ENCODE data around the gene IL1RAPL2. TPM values are rescaled to one million over a fixed set of nuclear protein-coding genes. Genes with fewer than 3 reads are reported as not detected.

Gene IL1RAPL2
- total and polyA plus RNA-seq, 2 donors (not counting 3 experiments of a cell fraction or from before 2014, with no cell fraction given): not detected

GRCh38 chrX:104669063-104669462, 103.1 kb downstream of the IL1RAPL2 start:
- TF ChIP-seq MAX (IDR thresholded peaks at IDR 0.05; ENCODE audit: insufficient read depth, insufficient read length): no peak
- TF ChIP-seq MYC (IDR thresholded peaks at IDR 0.05; ENCODE audit: low read depth, low read length): no peak
- no peak for TF ChIP-seq JUN (IDR thresholded peaks at IDR 0.05; ENCODE audit: borderline replicate concordance, insufficient read depth, insufficient read length, low read depth)
- TF ChIP-seq POLR2A (IDR thresholded peaks at IDR 0.05; ENCODE audit: low read depth, low read length): no peak
- no peak for TF ChIP-seq POLR2AphosphoS5 (IDR thresholded peaks at IDR 0.05; ENCODE audit: insufficient read depth, low read depth, low read length)
- TF ChIP-seq GATA2 (IDR thresholded peaks at IDR 0.05; ENCODE audit: insufficient read depth, insufficient read length, low read depth, low read length): no peak
- TF ChIP-seq FOS (IDR thresholded peaks at IDR 0.05; ENCODE audit: borderline replicate concordance, insufficient read depth, low read length): no peak
- no peak for TF ChIP-seq EZH2 (IDR thresholded peaks at IDR 0.05; ENCODE audit: borderline replicate concordance, low read depth, low read length, severe bottlenecking)
- TF ChIP-seq CTCF (IDR thresholded peaks at IDR 0.05; ENCODE audit: extremely low read depth in 1 of 2, insufficient read depth in 1 of 2, low read depth in 1 of 2, low read length in 2 of 2): no peak
- Histone ChIP-seq H3K27me3 (ENCODE audit: control insufficient read depth in 2 of 2, insufficient read depth in 2 of 2, low read length in 2 of 2) (no peaks in the 10 kb centered on the region), H3K9me1 (replicated peaks; ENCODE audit: control insufficient read depth, extremely low read depth, insufficient read depth, low read length) (no peaks in the 10 kb centered on the region), H3K4me3 (replicated peaks in 1 of 3; ENCODE audit: insufficient read depth in 1 of 3, low read depth in 1 of 3, low read length in 3 of 3) (no peak overlapping the region), H3K9ac (replicated peaks; ENCODE audit: extremely low read depth, insufficient read depth, low read length) (no peak overlapping the region), H3K9me3 (replicated peaks; ENCODE audit: control insufficient read depth, insufficient read depth, low read length) (no peaks in the 10 kb centered on the region), H3K79me2 (ENCODE audit: control insufficient read depth, insufficient read depth, low read length) (no peaks in the 10 kb centered on the region), H3K4me1 (ENCODE audit: control insufficient read depth, extremely low read depth, insufficient read depth, low read length) (no peaks in the 10 kb centered on the region), H3K36me3 (ENCODE audit: control insufficient read depth in 2 of 2, extremely low read depth in 1 of 2, insufficient read depth in 2 of 2, low read length in 2 of 2) (no peaks in the 10 kb centered on the region), H4K20me1 (replicated peaks; ENCODE audit: control insufficient read depth, extremely low read depth, insufficient read depth, low read length) (no peaks in the 10 kb centered on the region), H3K27ac (ENCODE audit: insufficient read depth, low read depth, low read length) (no peak overlapping the region), H2AFZ (ENCODE audit: low read depth, low read length) (no peak overlapping the region), H3K4me2 (ENCODE audit: insufficient read depth, low read length) (no peak overlapping the region)
- BruUV-seq (replicated peaks): no TSS peak
- CTCF ChIA-PET: interaction anchor here (1.0 to 1.4 kb wide), 3 partner anchors 14 to 1033 kb away, joined by 3 to 4 read pairs (median 3); no protein-coding TSS in a partner anchor
- POLR2A ChIA-PET: no interaction called here
- dilution Hi-C loops (cut with MboI; ENCODE audit: extremely low pct_ligation_motif_present, low sequenced_read_pairs) (no loop called here), intact Hi-C loops (cut with micrococcal nuclease) (no loop called here)
- FAIRE-seq: no peak
- DNase-seq (ENCODE audit: low read depth, low spot score): no peak
